Natural killer cell treated with Interleukin-12 subunit alpha and Interleukin-12 subunit beta and Interleukin-15 and Interleukin-18, amount 100 ng/mL, for 72 hours (primary cell): ENCODE results near the gene PRAMEF1. TPM values are rescaled to one million over a fixed set of nuclear protein-coding genes. Genes with fewer than 3 reads are reported as not detected.
"Not testable (repeated sequence)": the region's sequence is repeated elsewhere in the genome, so short reads cannot be mapped to it uniquely, and the experiment has no call there.

Source experiments
- ATAC-seq, 2 donors: fragments of 150-1000 bp; cut with Tn5 transposase in 1 of 2; sonication (Bioruptor Pico), chemical (Tn5 transposase) in 1 of 2; 2 replicates each; pipeline ENCODE4 v1.10.0; 2021
- DNase-seq: peaks from one replicate; pipeline ENCODE4 v3.0.0; 2022; ENCODE audit warnings: low spot score
- H3K27ac Mint-ChIP-seq, 2 donors: 1 replicate in 1 of 2; 2 replicates in 1 of 2; pipeline ENCODE4 v1.8.0; 2022; ENCODE audit warnings: mixed read lengths in 2 of 2, mild to moderate bottlenecking in 1 of 2, moderate library complexity in 1 of 2
- H3K27me3 Mint-ChIP-seq, 2 donors: 1 replicate in 1 of 2; 2 replicates in 1 of 2; pipeline ENCODE4 v1.8.0; 2022; ENCODE audit warnings: mixed read lengths in 2 of 2
- H3K36me3 Mint-ChIP-seq: one replicate; pipeline ENCODE4 v1.8.0; 2022; ENCODE audit warnings: mixed read lengths
- H3K4me1 Mint-ChIP-seq, 2 donors: 1 replicate in 1 of 2; 2 replicates in 1 of 2; pipeline ENCODE4 v1.8.0; 2022; ENCODE audit warnings: low read depth in 2 of 2, mixed read lengths in 2 of 2, mild to moderate bottlenecking in 1 of 2
- H3K4me3 Mint-ChIP-seq: one replicate; pipeline ENCODE4 v1.8.0; 2022; ENCODE audit warnings: mixed read lengths
- H3K9me3 Mint-ChIP-seq: 2 replicates; pipeline ENCODE4 v1.8.0; 2022; ENCODE audit warnings: mixed read lengths
- total RNA-seq, 2 donors: library from RNA; stranded (reverse); gene quantifications; one replicate each; pipeline ENCODE4 v1.2.3, GENCODE V29; 2022

The PRAMEF1 gene, protein sequence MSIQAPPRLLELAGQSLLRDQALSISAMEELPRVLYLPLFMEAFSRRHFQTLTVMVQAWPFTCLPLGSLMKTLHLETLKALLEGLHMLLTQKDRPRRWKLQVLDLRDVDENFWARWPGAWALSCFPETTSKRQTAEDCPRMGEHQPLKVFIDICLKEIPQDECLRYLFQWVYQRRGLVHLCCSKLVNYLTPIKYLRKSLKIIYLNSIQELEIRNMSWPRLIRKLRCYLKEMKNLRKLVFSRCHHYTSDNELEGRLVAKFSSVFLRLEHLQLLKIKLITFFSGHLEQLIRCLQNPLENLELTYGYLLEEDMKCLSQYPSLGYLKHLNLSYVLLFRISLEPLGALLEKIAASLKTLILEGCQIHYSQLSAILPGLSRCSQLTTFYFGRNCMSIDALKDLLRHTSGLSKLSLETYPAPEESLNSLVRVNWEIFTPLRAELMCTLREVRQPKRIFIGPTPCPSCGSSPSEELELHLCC
- not detected for total RNA-seq

DNA sequence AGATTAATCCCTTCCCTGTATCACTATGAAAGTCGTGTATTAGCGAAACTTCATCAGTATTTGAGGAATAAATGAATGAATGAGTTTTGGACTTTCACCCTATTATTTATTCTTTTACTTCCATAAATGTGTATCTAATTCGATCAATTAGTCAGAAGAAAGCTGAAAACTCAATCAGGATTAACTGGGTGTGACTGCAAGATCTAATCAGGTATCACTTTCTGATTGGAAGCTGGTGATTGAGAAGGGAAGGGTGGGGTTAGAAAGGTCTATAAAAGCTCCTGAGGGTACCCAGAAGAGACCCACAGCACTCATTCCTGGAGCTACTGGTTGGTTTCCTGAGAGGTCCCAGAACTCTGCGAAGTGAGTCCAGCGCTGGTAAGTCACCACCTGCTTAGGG lies at the start of gene PRAMEF1:
TSS of gene PRAMEF1 (plus strand) at position 301 of the 400 bp plus-strand sequence. CDS start 1,831 bp downstream, outside the sequence.
- not testable (repeated sequence) for DNase-seq, ATAC-seq, H3K9me3 Mint-ChIP-seq, H3K27ac Mint-ChIP-seq, H3K36me3 Mint-ChIP-seq, H3K4me1 Mint-ChIP-seq, H3K27me3 Mint-ChIP-seq, H3K4me3 Mint-ChIP-seq

DNA sequence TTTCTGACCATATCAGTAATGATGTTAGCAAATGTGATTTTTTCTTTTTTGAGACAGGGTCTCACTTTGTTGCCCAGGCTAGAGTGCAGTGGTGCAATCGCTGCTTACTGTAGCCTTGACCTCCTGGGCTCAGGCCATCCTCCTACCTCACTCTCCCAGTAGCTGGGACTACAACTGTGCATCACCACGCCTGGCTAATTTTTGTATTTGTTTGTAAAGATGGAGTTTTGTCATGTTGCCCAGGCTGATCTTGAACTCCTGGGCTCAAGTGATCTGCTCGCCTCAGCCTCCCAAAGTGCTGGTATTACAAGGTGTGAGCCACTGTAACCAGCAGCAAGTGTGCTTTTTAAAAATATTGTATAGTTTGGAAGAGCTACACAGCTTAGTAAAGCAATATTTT lies 49.3 kb upstream of the PRAMEF1 start:
- H3K36me3 Mint-ChIP-seq, result peaks cover 2% of the 10 kb centered on the region

DNA sequence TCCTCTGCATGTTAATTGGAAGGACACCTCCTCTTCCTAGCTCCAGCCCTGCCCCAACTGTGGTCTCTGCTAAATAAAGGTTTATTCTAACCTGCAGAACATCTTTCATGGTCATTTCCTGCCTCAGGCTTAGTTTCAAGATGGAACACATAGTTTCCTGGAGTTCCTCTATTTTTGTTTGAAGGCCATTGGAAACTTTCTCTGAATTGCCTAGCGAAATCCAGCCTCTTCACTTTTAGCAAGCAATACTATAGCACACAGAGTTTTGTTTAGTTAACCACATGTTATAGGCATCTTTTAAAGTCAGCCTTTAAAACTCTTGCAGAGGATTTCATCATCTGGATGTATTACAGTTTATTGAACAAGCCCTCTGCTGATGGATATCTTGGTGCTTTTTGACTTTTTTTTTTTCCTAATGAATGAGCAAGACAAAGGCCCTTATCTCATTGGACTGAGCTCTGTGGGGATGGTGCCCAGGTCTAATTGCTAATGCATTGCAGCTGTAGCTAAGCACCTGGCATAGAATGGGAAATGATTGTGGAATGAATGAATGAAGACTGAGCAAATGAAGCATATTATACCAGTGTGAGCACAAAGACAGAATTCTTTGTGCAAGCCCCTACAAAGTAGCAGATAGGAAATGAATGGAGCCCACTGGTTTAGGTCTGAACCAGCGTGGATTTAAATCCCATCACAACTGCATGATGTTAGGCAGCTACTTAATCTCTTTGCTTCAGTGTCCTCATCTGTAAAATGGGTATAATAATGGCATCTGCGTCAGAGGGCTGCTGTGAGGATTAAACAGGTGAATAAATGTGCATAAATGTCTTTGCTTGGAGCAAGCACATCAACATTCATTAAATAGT lies 45.8 kb upstream of the PRAMEF1 start:
- DNase-seq (no peak), ATAC-seq (no peak)
- Mint-ChIP-seq H3K27me3 (peaks cover 30 to 47% of the 10 kb centered on the region in 2 donors), H3K9me3 (peaks cover 16% of the 10 kb centered on the region), H3K27ac (no peak overlapping the region), H3K4me3 (no peak overlapping the region), H3K36me3 (peaks cover 25% of the 10 kb centered on the region), H3K4me1 (no peaks in the 10 kb centered on the region)

More for the DNA sequence above, 49.3 kb upstream of the PRAMEF1 start:
- no peaks in the 10 kb centered on the region for H3K4me1 Mint-ChIP-seq
- peaks cover 31 to 55% of the 10 kb centered on the region in 2 donors for H3K27me3 Mint-ChIP-seq
- DNase-seq, result no peak
- no peak overlapping the region for H3K4me3 Mint-ChIP-seq
- H3K27ac Mint-ChIP-seq, result no peak overlapping the region
- no peaks in the 10 kb centered on the region for H3K9me3 Mint-ChIP-seq
- no peak for ATAC-seq

DNA sequence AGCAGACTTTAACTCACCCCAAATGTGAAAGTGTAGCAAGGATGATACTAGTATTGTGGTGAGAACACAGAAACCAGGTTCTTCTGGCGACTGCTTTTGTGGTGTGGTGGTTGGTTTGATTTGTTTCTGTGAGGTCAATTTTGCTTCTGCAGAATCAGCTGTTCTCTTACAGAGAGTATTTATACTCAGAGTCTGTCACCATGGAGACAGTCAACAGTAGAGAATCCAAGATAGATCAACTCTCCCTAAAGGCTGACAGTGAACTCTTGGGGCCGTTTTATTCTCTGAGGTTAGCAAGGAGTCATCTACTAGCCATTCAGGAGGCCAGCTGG lies 45.2 kb upstream of the PRAMEF1 start, which contains the start of gene CFAP107:
TSS of gene CFAP107 (plus strand) at position 209 of the 332 bp plus-strand sequence. CDS start 231 bp downstream, outside the sequence.
- H3K4me3 Mint-ChIP-seq, result no peak within 1 kb of the TSS
- peaks cover 19% of the 10 kb centered on the region for H3K9me3 Mint-ChIP-seq
- no peak within 1 kb of the TSS for H3K27ac Mint-ChIP-seq
- DNase-seq, result no peak
- ATAC-seq, result no peak
- no peaks in the 10 kb centered on the region for H3K4me1 Mint-ChIP-seq
- H3K36me3 Mint-ChIP-seq, result peaks cover 28% of the 10 kb centered on the region
- H3K27me3 Mint-ChIP-seq, result peaks cover 33 to 53% of the 10 kb centered on the region in 2 donors

DNA sequence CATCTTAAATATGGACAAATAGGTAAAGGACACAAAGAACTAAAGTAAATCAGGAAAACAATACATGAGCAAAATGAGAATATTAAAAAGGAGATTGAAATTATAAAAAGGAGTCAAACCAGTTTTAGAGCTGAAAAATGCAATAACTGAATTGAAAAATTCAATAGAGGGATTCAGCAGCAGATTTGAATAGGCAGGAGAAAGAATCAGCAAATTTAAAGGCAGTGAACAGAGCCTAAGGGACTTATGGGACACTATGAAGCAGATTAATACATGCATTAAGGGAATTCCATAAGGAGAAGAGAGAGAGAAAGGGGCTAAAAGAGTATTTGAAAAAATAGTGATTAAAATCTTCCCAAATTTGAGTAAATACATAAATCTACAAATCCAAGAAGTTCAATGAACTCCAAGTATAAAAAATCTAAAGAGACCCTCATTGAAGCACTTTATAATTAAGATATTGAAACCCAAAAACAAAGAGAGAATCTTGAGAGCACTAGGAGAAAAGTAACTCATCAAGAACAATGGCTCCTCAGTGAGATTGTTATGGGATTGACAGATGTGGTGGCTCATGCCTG lies 42.3 kb upstream of the PRAMEF1 start:
- H3K4me3 Mint-ChIP-seq, result no peak overlapping the region
- H3K27me3 Mint-ChIP-seq, result peaks cover 37 to 71% of the 10 kb centered on the region in 2 donors
- H3K27ac Mint-ChIP-seq, result no peak overlapping the region
- peaks cover 28% of the 10 kb centered on the region for H3K36me3 Mint-ChIP-seq
- no peak for DNase-seq
- ATAC-seq, result no peak
- H3K4me1 Mint-ChIP-seq, result no peaks in the 10 kb centered on the region
- H3K9me3 Mint-ChIP-seq, result peaks cover 19% of the 10 kb centered on the region

DNA sequence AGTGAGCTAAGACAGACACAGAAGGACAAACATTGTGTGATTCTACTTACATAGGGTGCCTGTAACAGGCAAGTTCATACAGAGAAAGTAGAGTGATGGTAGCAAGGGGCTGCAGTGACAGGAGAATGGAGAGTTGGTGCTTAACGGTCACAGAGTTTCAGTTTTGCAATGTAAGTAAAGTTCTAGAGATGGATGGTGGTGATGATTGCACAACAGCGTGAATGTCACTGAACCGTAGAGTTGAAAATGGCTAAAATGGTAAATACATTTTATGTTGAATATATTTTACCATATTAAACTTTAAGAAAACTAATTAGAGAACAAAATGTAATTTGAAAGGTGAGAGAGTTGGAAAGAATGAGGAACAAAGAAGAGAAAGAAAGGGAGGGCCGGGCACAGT lies 36.5 kb upstream of the PRAMEF1 start:
- Mint-ChIP-seq H3K4me3 (no peak overlapping the region), H3K27me3 (peaks cover 42 to 63% of the 10 kb centered on the region in 2 donors), H3K36me3 (peaks cover 9% of the 10 kb centered on the region), H3K9me3 (peaks cover 5% of the 10 kb centered on the region), H3K4me1 (no peaks in the 10 kb centered on the region), H3K27ac (no peak overlapping the region)
- ATAC-seq (no peak), DNase-seq (no peak)

DNA sequence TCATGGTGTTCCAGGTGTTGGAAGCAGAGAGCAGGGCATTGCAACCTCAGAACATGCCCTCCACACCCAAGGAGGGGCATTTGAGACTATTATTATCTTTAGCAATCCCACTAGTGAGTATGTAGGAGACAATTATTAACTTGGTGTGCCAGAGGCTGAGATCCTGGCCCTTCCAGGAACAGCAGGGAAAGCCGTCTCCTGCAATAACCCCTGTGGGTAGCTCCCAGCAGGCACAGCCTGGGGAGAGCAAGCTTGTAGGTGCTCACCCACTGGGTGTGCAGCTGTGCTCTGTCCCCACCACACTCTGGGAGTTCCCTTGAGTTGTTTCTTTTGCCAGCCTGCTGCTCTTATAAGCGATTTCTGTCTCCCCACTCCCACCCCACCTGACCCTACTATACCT lies 34.9 kb upstream of the PRAMEF1 start:
- ATAC-seq (peak in 1 of 2 donors; percentile 32), DNase-seq (no peak)
- H3K4me1 Mint-ChIP-seq, result no peaks in the 10 kb centered on the region
- no peak overlapping the region for H3K27ac Mint-ChIP-seq
- H3K4me3 Mint-ChIP-seq, result no peak overlapping the region
- H3K36me3 Mint-ChIP-seq, result no peaks in the 10 kb centered on the region
- H3K27me3 Mint-ChIP-seq, result peaks cover 37 to 52% of the 10 kb centered on the region in 2 donors
- H3K9me3 Mint-ChIP-seq, result no peaks in the 10 kb centered on the region

DNA sequence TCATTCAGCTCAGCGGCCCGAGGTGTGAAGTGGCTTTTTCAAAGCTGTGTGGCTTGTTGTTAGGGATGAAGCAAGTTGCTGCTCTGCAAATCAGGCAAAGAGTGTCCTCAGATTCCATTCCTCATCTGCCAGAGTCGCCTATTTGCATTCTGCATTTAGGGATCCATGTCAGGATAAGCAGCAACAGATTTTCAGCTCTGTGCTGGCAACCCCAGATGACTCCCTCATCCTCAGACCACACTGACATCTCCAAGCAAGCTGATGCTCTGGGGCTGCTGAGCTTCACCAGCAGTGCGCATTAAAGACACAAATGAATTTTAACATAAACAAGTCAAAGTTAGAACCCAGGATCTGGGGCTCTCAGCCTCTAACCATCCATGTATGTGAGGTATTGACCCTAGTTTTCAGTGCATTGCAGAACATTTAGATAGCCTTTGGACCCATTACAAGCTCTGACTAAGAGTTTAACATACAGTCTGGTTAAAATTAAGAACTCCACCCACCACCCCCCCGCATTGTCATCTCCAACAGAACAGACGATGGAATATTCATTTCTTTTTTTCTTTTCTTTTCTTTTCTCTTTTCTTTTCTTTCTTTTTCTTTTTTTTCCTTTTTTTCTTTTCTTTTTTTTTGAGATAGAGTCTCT lies 34.3 kb upstream of the PRAMEF1 start:
- Mint-ChIP-seq H3K27ac (no peak overlapping the region), H3K4me3 (no peak overlapping the region), H3K36me3 (no peaks in the 10 kb centered on the region), H3K9me3 (no peaks in the 10 kb centered on the region), H3K27me3 (peaks cover 37 to 51% of the 10 kb centered on the region in 2 donors), H3K4me1 (no peaks in the 10 kb centered on the region)
- DNase-seq (no peak), ATAC-seq (no peak)

DNA sequence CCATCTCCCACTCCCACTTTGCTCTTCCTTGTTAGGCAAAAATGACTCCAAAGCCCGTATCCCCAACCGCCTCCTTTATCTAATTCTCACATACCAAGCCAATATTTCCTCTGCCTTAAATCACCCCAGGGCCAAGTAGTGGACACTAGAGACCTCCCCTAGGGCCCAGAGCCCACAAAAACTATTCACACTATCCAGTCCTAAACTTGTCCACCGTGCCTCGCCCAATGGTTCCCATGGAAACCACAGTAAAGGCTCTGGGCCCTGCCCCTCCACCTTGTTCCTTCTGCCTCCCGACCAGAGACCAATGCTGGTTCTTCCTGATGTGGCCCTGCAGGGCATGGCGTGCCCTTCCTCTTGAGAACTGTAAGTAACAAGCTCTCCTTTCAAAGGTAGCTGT lies 33.4 kb upstream of the PRAMEF1 start:
- Mint-ChIP-seq H3K27me3 (peaks cover 41 to 48% of the 10 kb centered on the region in 2 donors), H3K4me3 (no peak overlapping the region), H3K36me3 (no peaks in the 10 kb centered on the region), H3K9me3 (no peaks in the 10 kb centered on the region), H3K27ac (no peak overlapping the region), H3K4me1 (no peaks in the 10 kb centered on the region)
- DNase-seq, result no peak
- no peak for ATAC-seq

DNA sequence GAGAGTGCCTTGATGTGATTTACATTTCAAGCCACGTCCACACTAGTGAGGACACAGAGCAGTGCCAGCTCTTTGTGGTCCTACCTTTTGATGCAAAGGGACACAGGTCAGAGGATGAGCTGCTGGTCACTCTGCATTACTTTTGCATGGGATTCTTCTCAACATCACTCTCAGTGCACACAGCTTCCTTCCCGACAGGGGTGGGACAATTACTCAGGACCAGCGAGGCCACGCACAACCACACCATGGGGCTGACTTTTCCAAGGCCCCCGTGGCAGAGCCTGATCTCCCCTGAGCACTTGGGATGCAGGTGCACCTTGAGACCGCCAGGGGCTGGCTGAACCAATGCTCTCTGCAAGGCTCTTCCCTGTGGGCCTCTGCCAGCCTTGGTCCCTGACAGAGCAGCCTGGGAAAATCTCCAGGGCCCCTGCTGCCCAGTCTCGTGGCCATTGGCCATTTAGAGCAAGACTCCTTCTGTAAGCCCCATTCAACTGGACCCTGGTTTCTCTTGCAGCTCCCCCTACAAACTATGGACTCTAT lies 30.9 kb upstream of the PRAMEF1 start:
- Mint-ChIP-seq H3K9me3 (no peaks in the 10 kb centered on the region), H3K4me1 (no peaks in the 10 kb centered on the region), H3K36me3 (no peaks in the 10 kb centered on the region), H3K27me3 (peaks cover 29 to 36% of the 10 kb centered on the region in 2 donors), H3K4me3 (no peak overlapping the region), H3K27ac (no peak overlapping the region)
- DNase-seq, result no peak
- no peak for ATAC-seq

DNA sequence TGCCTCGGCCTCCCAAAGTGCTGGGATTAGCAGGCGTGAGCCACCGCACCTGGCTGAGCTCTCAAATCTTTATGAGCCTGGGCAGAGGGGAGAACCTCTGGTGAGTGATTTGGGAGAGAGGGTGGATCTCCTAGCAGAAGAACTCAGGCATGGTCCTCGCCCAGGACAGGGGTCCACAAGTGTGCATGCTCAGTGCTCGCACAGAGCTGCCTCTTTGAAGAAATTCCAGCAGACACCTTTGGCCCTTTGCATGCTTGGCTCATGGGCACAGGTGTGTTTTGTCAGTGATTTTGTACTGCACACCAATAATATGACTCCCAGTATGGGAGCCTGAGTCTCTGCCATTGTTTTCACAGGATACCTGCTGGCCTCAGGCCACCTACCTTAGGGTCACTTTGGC lies 29.4 kb upstream of the PRAMEF1 start:
- no peak overlapping the region for H3K4me3 Mint-ChIP-seq
- no peak for ATAC-seq
- peaks cover 29 to 41% of the 10 kb centered on the region in 2 donors for H3K27me3 Mint-ChIP-seq
- no peak for DNase-seq
- no peaks in the 10 kb centered on the region for H3K4me1 Mint-ChIP-seq
- H3K27ac Mint-ChIP-seq, result no peak overlapping the region
- no peaks in the 10 kb centered on the region for H3K9me3 Mint-ChIP-seq
- no peaks in the 10 kb centered on the region for H3K36me3 Mint-ChIP-seq

DNA sequence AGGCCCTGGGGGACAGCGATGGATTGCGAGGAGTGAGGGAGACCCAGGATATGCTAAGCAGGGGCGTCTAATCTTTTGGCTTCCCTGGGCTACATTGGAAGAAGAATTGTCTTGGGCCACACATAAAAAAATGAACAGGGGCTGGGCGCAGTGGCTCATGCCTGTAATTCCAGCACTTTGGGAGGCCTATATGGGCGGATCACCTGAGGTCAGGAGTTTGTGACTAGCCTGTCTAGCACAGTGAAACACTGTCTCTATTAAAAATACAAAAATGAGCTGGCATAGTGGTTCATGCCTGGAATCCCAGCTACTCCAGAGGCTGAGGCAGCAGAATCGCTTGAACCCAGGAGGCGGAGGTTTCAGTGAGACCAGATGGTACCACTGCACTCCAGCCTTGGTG lies 28.4 kb upstream of the PRAMEF1 start:
- DNase-seq (no peak), ATAC-seq (no peak)
- Mint-ChIP-seq H3K27ac (no peak overlapping the region), H3K27me3 (peaks cover 32 to 45% of the 10 kb centered on the region in 2 donors), H3K36me3 (no peaks in the 10 kb centered on the region), H3K9me3 (no peaks in the 10 kb centered on the region), H3K4me1 (no peaks in the 10 kb centered on the region), H3K4me3 (no peak overlapping the region)

DNA sequence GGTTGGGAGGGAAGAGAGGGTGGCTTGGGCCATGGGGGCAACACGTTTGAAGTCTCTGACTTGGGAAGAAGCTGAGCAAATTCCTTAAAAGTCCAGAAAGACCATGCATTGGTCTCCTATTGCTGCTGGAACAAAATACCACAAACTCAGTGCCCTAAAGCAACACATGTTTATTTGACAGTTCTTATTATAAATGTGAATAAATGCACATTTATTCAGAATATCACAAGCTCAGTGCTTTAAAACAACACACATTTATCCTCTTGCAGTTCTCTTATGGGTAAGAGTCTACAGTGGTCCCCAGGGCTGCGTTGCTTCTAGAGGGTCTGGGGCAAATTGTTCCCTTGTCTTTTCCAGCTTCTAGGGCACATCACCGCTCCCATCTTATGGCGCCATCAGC lies 27.7 kb upstream of the PRAMEF1 start:
- no peaks in the 10 kb centered on the region for H3K9me3 Mint-ChIP-seq
- no peaks in the 10 kb centered on the region for H3K36me3 Mint-ChIP-seq
- H3K27me3 Mint-ChIP-seq, result peaks cover 27 to 44% of the 10 kb centered on the region in 2 donors
- ATAC-seq (no peak), DNase-seq (no peak)
- no peak overlapping the region for H3K27ac Mint-ChIP-seq
- no peaks in the 10 kb centered on the region for H3K4me1 Mint-ChIP-seq
- no peak overlapping the region for H3K4me3 Mint-ChIP-seq
